HG03103 (cell line): ENCODE results near the gene TSFM.
"Not testable (repeated sequence)": the region's sequence is repeated elsewhere in the genome, so short reads cannot be mapped to it uniquely, and the experiment has no call there.

Experiments used
- ATAC-seq: cut with Tn5 transposase; IDR thresholded peaks from one replicate; pipeline ENCODE4 v1.9.1; 2021; ENCODE audit warnings: low read depth; ENCODE audit not compliant: unreplicated experiment

Gene TSFM

DNA sequence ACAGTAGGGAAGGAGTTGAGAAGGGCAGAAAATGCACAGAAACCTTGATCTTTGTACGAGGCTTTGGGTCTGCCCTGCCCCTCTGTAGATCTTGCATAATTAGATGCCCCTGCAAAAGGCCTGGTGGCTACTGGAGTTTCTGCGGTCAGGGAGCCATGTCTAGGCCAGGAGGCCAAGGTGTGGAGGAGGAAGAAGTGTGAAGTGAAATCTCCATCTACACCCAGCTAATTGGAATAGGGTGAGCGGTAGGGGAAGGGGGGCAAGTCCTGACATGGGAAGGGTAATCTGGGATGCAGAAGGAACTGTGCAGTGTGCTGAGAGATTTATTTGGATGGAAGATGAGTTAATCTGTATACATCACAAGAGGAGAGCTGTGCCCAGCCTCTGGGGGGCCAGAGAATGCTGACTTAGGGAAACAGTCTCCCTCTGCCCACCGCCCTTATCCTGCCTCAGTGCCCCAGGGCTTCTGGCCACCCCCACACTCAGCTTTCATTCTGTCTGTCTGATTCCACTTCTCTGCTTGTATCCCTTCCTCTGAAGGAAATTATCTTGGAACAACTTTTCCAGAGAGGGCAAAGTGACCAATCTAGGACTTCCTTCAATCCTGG, 21.1 kb upstream of the TSFM start:
- ATAC-seq: no peak

- no peak for ATAC-seq
Observed at GRCh38 chr12:57762463-57762862, 20.1 kb upstream of the TSFM start.

DNA sequence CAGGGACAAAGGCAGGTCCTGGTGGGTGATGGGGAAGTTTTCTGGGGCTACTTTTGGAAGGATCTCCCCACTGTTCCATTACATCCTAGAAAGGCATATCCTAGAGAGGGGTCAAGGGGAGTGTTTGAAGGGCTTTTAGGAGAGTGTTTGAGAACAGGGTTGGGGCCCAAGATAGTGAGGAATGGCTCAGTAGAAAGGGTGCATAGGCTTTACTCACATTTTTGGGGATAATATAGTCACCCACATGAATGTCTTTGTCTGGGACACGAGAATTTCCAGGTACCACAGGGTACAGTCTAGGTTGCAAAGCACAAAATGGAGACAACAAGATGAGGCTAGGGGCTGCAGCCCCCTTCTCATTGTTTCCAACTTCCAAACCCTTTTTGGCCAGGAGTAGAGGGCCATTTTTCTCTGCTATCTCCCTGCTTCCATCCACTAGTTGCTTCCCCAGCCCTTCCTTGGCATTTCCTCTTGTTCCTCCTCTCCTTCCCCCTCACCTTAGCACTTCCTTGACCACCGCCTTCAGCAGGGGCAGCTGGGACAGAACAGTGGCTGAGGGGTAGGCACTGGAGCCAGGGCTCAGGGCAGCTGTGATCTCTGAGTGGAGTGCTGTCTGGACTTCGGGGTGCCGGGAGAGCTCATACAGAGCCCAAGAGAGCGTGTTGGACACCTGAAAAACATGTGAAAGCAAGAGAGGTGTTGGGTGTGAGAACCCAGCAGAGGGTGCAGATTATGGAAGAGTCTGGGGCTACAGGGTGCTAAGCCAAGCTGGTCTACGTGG, 18.5 kb upstream of the TSFM start:
- no peak for ATAC-seq

DNA sequence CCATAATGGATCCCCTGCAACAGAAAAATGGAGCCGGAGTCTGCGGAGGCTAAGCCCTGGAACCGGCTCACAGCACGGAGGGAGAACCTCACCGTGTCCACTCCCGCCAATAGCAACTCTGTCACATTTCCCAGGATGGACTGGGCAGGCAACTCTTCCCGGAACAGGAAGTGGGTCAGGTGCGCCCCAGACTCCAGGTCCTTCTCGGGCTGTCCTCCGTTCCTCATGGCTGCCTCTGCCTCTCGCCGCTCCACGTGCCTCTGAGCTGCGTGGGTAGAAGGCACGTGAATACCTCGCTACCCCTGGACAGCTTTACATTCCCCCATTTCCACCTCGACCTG, 18.0 kb upstream of the TSFM start:
- ATAC-seq: no peak

GRCh38 chr12:57765003-57765697, 17.4 kb upstream of the TSFM start:
- peak; percentile 60 for ATAC-seq

- ATAC-seq: no peak
Observed at GRCh38 chr12:57765698-57766463, 16.7 kb upstream of the TSFM start.

DNA sequence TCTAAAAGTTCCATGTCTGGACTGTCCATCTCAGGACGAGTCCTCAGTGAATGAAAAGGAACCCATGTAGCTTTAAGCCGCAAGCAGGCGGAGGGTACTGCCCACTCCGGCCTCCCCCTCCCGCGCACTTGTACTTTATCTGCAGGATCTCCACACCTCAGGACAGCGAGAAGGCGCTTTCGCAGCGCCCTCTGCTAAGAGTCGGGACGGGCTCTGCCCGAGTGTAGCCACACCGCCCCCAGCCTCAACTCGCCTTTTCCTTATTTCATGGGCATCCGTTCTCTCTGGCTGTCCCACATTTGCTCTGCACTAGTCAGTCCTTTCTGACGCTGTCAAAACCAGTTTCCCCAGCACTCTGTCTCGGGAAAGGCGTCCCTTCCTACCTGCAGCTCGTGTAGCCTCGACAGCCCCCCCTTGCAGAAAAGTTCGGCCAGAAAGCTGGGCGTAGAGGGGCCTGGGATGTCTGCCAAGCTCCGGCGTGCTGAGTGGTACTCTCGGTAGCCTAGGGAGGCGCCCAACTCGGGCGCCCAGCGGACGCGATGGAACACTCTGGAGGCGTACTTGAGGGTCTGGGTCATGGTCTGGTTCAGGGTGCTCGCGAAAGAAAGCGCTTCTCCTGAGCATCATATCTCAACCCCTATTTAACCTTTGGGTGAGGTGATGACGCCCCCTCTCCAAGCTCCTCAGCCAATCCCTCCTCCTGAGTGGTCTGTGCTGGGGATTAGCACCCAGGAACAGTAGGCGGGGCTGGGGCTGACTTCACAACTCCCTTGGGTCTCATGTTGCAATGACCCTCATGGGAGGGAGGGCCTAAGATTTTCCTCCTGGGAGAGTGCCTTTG, 15.9 kb upstream of the TSFM start, which contains the start of gene CYP27B1:
TSS of gene CYP27B1 (minus strand) at position 615 of the 841 bp plus-strand sequence. CDS start at position 578, 37 bp downstream.
- no peak for ATAC-seq

- ATAC-seq: no peak
Observed at GRCh38 chr12:57767305-57767698, 15.3 kb upstream of the TSFM start.

GRCh38 chr12:57767876-57768275, 14.7 kb upstream of the TSFM start:
- ATAC-seq: no peak

DNA sequence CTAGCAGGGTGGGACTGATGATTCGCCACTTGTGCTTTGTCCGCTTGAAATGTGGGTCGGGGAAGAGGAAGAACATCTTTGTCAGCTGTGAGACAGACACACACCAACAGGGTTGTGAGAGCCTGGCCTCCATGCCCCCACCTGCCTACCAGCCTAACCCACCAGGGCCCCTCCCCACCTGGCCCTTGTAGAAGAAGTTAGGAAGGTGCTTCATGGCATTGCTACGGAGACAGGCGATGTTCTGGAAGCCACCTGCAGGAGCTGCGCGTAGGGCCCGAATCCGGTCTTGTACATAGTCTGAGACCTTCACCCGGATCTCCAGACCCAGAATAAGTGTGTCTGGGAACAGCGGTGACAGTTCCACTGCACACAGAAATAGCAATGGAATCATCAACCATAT, 13.0 kb upstream of the TSFM start:
- ATAC-seq: no peak

DNA sequence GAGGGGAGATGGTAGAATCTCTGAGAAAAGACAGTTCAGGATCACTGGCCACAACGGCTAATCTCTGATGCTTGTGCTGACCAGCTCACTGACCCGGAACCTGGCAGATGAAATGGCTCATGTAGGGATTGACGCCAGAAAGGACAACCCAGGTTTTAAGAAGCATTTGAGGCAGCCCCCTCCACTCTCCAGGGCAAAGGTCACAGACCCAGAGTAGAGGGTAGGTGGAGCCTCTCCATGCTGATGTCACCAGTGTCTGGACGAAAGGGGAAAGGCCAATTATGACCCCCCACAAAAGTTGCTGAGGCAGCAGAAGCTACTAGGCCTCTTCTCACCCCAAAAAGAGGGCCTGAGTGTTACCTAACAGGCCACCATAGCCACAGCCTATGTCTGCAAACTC, 11.9 kb upstream of the TSFM start:
- no peak for ATAC-seq

DNA sequence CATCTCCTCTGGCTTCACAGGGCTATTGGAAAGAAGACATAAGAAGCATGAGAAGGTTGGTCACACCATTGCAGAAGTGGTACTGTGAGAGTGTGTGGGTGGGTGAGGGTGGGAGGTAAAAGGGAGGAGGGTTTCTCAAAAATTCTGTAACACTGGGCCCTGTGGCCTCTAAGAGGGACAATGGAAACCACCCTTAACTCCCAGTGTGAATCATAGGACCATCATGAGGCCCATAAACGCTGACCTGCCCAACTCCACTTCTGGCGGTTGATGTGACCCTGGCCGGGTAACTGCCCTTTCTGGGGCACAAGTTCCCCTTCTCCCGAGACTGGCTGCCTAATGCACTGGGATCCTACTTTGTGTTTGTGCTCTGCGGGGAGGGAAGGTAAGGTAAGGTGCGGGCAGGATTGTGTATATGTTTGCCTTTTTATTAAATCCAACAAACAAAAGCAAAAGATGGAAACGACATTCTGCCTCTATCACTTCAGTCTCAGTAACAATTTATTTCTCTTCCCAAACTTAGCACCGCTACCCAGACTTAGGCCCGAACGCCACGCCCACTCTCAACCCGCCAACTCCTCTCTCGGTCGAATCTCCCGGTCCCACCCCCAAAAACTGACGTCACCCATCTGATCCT, 11.2 kb upstream of the TSFM start:
- ATAC-seq: peak; percentile 60

DNA sequence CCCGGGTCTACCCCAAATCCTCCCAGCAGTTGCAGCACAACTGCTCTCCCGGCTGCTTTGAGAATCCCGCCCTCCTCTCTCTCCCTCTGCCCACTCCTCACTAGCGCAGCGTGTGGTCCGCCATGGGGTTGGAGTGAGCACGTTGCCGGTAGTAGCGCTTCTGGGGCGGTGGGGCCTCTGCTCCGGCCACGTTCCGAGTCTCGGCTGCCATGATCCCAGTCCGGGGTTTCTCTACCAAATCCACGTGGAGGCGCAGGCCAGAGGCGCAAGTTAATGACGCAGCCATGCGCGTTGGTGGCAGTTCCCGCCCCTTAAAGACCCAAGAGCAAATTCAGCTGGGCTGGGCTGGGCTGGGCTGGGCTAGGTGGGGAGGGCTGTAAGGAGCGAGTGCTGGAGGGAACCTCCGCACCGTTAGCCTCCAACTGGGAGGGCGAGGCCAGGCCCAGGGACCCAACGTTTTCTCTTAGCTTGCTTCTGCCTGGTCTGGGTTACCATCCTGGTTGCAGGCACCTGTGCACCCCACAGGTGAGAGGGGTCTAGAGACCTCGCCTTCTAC, 10.6 kb upstream of the TSFM start, which contains the start of gene METTL1:
TSS of gene METTL1 (minus strand) at position 233 of the 556 bp plus-strand sequence. CDS start at position 211, 22 bp downstream.
- peak; percentile 75 for ATAC-seq

GRCh38 chr12:57772429-57773322, 9.9 kb upstream of the TSFM start, which contains the start of gene EEF1AKMT3:
Gene EEF1AKMT3, plus strand, starts transcription at chr12:57772614. Its CDS starts 111 bp downstream, at chr12:57772725.
- no peak for ATAC-seq

DNA sequence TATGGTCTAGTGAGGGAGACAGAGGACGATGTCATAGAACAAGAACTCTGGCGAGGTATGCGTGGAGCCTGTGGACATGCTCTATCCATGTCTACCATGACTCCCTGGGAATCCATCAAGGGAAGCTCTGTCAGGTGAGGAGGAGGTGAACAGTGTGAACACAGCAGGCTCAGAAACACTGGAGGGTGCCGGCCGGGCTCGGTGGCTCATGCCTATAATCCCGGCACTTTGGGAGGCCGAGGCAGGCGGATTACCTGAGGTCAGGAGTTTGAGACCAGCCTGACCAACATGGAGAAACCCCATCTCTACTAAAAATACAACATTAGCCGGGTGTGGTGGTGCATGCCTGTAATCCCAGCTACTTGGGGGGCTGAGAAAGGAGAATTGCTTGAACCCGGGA, 8.0 kb upstream of the TSFM start:
- ATAC-seq: not testable (repeated sequence)

DNA sequence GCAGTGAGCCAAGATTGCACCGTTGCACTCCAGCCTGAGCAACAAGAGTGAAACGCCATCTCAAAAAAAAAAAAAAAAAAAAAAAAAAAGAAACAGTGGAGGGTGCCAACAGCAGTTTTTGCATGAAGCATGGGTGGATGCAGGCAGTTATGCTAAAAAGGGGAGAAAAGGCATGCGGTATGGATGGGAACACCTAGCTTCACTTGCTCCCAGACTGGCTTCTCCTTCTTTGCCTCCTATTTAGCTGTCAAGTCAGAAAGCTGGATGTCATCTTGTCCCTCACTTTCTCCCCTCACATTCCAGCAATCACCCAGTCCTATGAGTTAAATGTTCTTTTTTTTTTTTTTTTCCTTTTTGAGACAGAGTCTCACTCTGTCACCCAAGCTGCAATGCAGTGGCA, 7.5 kb upstream of the TSFM start:
- no peak for ATAC-seq

- ATAC-seq: no peak
Observed at GRCh38 chr12:57775563-57776246, 6.9 kb upstream of the TSFM start.

GRCh38 chr12:57776247-57776587, 6.4 kb upstream of the TSFM start:
- ATAC-seq: no peak
